ENCODE results near the gene MAD1L1.
A peak's percentile ranks its signal among the peaks of the same experiment; 100 is the strongest.

The MAD1L1 gene

DNA sequence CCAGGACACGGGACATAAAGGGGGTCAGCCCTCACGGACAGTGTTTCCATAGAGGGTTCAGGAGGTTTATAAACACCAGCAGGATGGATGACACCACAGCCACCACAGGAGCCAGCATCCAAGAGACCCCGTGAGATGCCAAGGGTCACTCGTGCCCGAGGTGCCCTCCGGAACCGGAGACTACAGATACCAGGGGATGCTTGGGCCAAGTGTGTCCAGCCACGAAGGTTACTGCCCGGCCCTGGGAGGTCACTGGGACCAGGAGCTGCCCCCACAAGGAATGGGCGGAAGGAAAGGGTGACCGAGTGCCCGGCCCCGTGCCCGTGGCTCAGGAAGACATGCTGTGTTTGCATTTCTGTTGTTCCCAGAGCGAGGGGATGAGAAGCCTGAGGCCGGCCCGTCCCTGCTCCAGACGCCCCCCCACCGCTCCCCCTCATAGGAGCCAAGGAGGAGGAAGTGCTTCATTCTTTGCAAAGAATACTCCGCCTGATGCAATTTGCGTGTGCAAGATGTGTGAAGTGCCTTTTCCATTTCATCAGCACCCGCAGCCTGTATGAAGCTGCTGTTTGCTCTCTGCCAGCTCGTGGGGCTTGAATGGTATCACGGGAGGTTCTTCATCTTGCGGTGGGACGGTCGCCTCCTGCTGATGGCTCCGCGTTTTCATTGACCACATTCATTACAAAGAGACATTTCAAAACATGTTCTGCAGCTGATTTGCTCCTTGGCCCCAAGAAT lies 386.2 kb downstream of the MAD1L1 start:
- Histone ChIP-seq H2AFZ (ENCODE audit: low read depth, low read length) (no peak overlapping the region), H3K23ac (ENCODE audit: low read length in 2 of 2) (no peak overlapping the region), H3K4me2 (ENCODE audit: low read length, poor library complexity, severe bottlenecking) (no peak overlapping the region), H3K27ac (ENCODE audit: low read length, poor library complexity, severe bottlenecking) (no peak overlapping the region), H2BK120ac (ENCODE audit: low read depth, low read length) (no peak overlapping the region), H3K27me3 (ENCODE audit: control insufficient read depth in 1 of 2, insufficient read depth in 1 of 2, low read length in 2 of 2) (no peaks in the 10 kb centered on the region), H3K4me1 (ENCODE audit: control insufficient read depth, insufficient read depth, low read depth, low read length) (peaks cover 20% of the 10 kb centered on the region), H2BK5ac (ENCODE audit: low read depth, low read length, poor library complexity, severe bottlenecking) (no peak overlapping the region), H2BK12ac (ENCODE audit: low read length in 2 of 2) (no peak overlapping the region), H3K14ac (ENCODE audit: low read length in 2 of 2) (no peak overlapping the region), H4K8ac (ENCODE audit: low read length) (no peak overlapping the region), H3K9me3 (ENCODE audit: control insufficient read depth, low read length) (no peaks in the 10 kb centered on the region), H2BK15ac (ENCODE audit: low read depth, poor library complexity, severe bottlenecking) (no peak overlapping the region), H3K79me1 (replicated peaks; ENCODE audit: low read length, poor library complexity, severe bottlenecking) (peaks cover 5% of the 10 kb centered on the region), H4K91ac (ENCODE audit: low read length) (no peak overlapping the region), H3K4ac (ENCODE audit: low read depth in 1 of 2, low read length in 2 of 2) (no peak overlapping the region), H3K36me3 (ENCODE audit: control insufficient read depth in 1 of 2, insufficient read depth in 2 of 2, low read depth in 1 of 2, low read length in 2 of 2) (peaks cover 0 to 31% of the 10 kb centered on the region in 2 experiments), H2AK5ac (ENCODE audit: low read length, severe bottlenecking) (no peak overlapping the region), H3K9ac (ENCODE audit: low read length) (no peak overlapping the region), H3K4me3 (ENCODE audit: insufficient read depth in 1 of 2, low read depth in 1 of 2, low read length in 2 of 2) (no peak overlapping the region), H3K18ac (ENCODE audit: low read depth in 1 of 2, low read length in 2 of 2) (no peak overlapping the region)
- no peak for DNase-seq
- WGBS, result 94% methylated on average over 27 of the region's 29 CpGs

DNA sequence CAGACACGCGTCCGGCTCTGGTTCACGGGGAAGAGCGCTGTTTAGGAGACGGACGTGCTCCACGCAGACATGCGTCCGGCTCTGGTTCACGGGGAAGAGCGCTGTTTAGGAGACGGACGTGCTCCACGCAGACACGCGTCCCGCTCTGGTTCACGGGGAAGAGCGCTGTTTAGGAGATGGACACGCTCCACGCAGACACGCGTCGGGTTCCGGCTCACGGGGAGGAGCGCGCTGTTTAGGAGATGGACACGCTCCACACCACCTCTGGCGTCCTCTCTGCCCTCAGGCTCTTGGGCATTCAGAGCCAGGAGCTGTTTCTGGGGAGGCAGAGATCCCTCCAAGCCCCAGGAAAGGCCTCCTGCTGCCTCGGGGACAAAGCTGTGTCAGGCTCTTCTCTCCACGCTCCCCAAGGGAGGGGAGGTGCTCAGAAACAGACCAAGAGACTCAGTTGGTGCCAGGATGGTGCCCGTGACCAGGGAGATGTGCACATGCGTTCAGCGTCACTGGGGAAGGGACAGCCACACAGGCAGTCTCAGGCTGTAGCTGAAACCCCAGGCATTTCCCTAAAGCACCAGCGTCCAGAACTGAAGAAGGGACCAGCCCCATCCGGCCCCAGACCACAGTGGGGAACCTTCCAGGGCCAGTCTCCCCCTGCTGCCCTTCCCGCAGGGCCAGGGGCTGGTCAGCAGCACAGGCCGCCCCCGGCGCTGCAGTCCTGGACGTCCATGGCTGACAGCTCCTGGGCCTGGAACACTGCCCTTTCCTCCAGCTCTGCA lies 387.0 kb downstream of the MAD1L1 start:
- Histone ChIP-seq H3K27ac (ENCODE audit: low read length, poor library complexity, severe bottlenecking) (no peak overlapping the region), H3K79me1 (replicated peaks; ENCODE audit: low read length, poor library complexity, severe bottlenecking) (peaks cover 5% of the 10 kb centered on the region), H3K27me3 (ENCODE audit: control insufficient read depth in 1 of 2, insufficient read depth in 1 of 2, low read length in 2 of 2) (no peaks in the 10 kb centered on the region), H3K18ac (ENCODE audit: low read depth in 1 of 2, low read length in 2 of 2) (no peak overlapping the region), H3K4me1 (ENCODE audit: control insufficient read depth, insufficient read depth, low read depth, low read length) (peaks cover 20% of the 10 kb centered on the region), H2BK15ac (ENCODE audit: low read depth, poor library complexity, severe bottlenecking) (no peak overlapping the region), H3K4me3 (ENCODE audit: insufficient read depth in 1 of 2, low read depth in 1 of 2, low read length in 2 of 2) (no peak overlapping the region), H3K4me2 (ENCODE audit: low read length, poor library complexity, severe bottlenecking) (no peak overlapping the region), H3K9me3 (ENCODE audit: control insufficient read depth, low read length) (no peaks in the 10 kb centered on the region), H2BK120ac (ENCODE audit: low read depth, low read length) (no peak overlapping the region), H2BK5ac (ENCODE audit: low read depth, low read length, poor library complexity, severe bottlenecking) (no peak overlapping the region), H3K14ac (ENCODE audit: low read length in 2 of 2) (no peak overlapping the region), H2AFZ (ENCODE audit: low read depth, low read length) (no peak overlapping the region), H2AK5ac (ENCODE audit: low read length, severe bottlenecking) (no peak overlapping the region), H4K91ac (ENCODE audit: low read length) (no peak overlapping the region), H2BK12ac (ENCODE audit: low read length in 2 of 2) (no peak overlapping the region), H3K23ac (ENCODE audit: low read length in 2 of 2) (no peak overlapping the region), H4K8ac (ENCODE audit: low read length) (no peak overlapping the region), H3K36me3 (ENCODE audit: control insufficient read depth in 1 of 2, insufficient read depth in 2 of 2, low read depth in 1 of 2, low read length in 2 of 2) (peaks cover 0 to 34% of the 10 kb centered on the region in 2 experiments), H3K4ac (ENCODE audit: low read depth in 1 of 2, low read length in 2 of 2) (no peak overlapping the region), H3K9ac (ENCODE audit: low read length) (no peak overlapping the region)
- no peak for DNase-seq
- WGBS, result 93% methylated on average over 42 of the region's 43 CpGs

DNA sequence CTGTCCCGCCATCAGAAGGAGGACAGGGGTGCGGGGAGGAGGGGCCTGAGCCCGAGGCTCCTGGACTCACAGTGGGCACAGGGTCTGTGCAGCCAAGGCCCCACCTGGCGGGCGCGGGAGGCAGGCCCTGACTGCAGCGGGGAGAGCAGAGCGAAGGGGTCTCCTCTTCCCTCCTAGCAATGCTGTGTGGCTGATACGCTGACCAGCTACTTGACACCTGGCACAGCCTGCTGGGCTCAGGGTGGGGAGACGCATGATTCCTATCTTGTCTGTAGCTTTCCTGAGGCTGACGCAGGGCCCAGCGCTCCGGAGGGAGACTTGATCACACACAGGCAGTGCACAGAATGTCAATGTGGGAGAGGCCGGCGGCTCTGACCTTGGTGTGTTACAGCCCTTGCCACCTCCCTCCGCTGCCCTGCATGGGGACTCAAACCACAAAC lies 387.8 kb downstream of the MAD1L1 start:
- 93% methylated on average over 16 of the region's 16 CpGs for WGBS
- no peak overlapping the region for H2AK5ac ChIP-seq (ENCODE audit: low read length, severe bottlenecking)
- H3K9me3 ChIP-seq (ENCODE audit: control insufficient read depth, low read length), result no peaks in the 10 kb centered on the region
- H3K79me1 ChIP-seq (replicated peaks; ENCODE audit: low read length, poor library complexity, severe bottlenecking), result peaks cover 5% of the 10 kb centered on the region
- no peak for DNase-seq
- H3K23ac ChIP-seq (ENCODE audit: low read length in 2 of 2), result no peak overlapping the region
- H3K18ac ChIP-seq (ENCODE audit: low read depth in 1 of 2, low read length in 2 of 2), result no peak overlapping the region
- no peak overlapping the region for H2AFZ ChIP-seq (ENCODE audit: low read depth, low read length)
- no peak overlapping the region for H3K27ac ChIP-seq (ENCODE audit: low read length, poor library complexity, severe bottlenecking)
- no peak overlapping the region for H3K9ac ChIP-seq (ENCODE audit: low read length)
- H2BK5ac ChIP-seq (ENCODE audit: low read depth, low read length, poor library complexity, severe bottlenecking), result no peak overlapping the region
- no peak overlapping the region for H3K4me2 ChIP-seq (ENCODE audit: low read length, poor library complexity, severe bottlenecking)
- no peaks in the 10 kb centered on the region for H3K27me3 ChIP-seq (ENCODE audit: control insufficient read depth in 1 of 2, insufficient read depth in 1 of 2, low read length in 2 of 2)
- peaks cover 20% of the 10 kb centered on the region for H3K4me1 ChIP-seq (ENCODE audit: control insufficient read depth, insufficient read depth, low read depth, low read length)
- H4K91ac ChIP-seq (ENCODE audit: low read length), result peak overlapping the region; percentile 74
- no peak overlapping the region for H3K14ac ChIP-seq (ENCODE audit: low read length in 2 of 2)
- no peak overlapping the region for H2BK12ac ChIP-seq (ENCODE audit: low read length in 2 of 2)
- H3K4me3 ChIP-seq (ENCODE audit: insufficient read depth in 1 of 2, low read depth in 1 of 2, low read length in 2 of 2), result no peak overlapping the region
- H4K8ac ChIP-seq (ENCODE audit: low read length), result no peak overlapping the region
- no peak overlapping the region for H2BK120ac ChIP-seq (ENCODE audit: low read depth, low read length)
- H3K4ac ChIP-seq (ENCODE audit: low read depth in 1 of 2, low read length in 2 of 2), result no peak overlapping the region
- peaks cover 0 to 34% of the 10 kb centered on the region in 2 experiments for H3K36me3 ChIP-seq (ENCODE audit: control insufficient read depth in 1 of 2, insufficient read depth in 2 of 2, low read depth in 1 of 2, low read length in 2 of 2)
- no peak overlapping the region for H2BK15ac ChIP-seq (ENCODE audit: low read depth, poor library complexity, severe bottlenecking)

DNA sequence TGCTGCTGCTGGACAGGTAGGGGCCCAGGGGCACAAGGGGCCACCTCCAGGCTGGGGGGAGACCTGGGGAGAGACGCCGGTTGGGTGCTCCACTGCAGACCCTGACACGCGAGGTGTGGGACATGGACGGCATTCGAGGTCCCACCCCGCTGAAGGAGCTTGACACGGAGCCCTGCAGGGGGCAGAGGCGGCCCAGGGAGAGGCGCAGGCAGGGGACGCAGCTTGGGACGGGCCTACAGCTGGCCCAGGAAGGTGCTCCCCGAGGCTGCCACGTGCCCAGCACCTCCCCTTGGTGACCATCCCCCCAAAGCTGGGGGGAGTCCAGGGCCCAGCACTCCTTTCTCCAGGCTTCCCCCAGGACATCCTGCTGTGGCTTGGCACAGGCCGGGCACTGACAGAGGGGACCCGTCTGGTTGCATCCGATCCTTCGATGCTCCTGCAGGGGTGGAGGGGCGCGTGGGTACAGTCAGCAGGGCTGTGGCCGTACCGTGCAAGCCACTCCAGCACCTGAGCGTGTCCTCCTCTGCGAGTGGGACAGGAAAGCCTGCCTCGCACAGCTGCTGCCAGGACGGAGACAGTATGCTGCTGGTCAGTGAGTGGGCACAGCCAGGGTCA lies 388.3 kb downstream of the MAD1L1 start:
- Histone ChIP-seq H2AK5ac (ENCODE audit: low read length, severe bottlenecking) (no peak overlapping the region), H4K91ac (ENCODE audit: low read length) (no peak overlapping the region), H3K9ac (ENCODE audit: low read length) (no peak overlapping the region), H3K36me3 (ENCODE audit: control insufficient read depth in 1 of 2, insufficient read depth in 2 of 2, low read depth in 1 of 2, low read length in 2 of 2) (peaks cover 0 to 34% of the 10 kb centered on the region in 2 experiments), H2BK120ac (ENCODE audit: low read depth, low read length) (no peak overlapping the region), H2BK5ac (ENCODE audit: low read depth, low read length, poor library complexity, severe bottlenecking) (no peak overlapping the region), H2BK15ac (ENCODE audit: low read depth, poor library complexity, severe bottlenecking) (no peak overlapping the region), H3K4ac (ENCODE audit: low read depth in 1 of 2, low read length in 2 of 2) (peak overlapping the region in 1 of 2 experiments; percentile 25), H3K27me3 (ENCODE audit: control insufficient read depth in 1 of 2, insufficient read depth in 1 of 2, low read length in 2 of 2) (no peaks in the 10 kb centered on the region), H3K18ac (ENCODE audit: low read depth in 1 of 2, low read length in 2 of 2) (no peak overlapping the region), H3K27ac (ENCODE audit: low read length, poor library complexity, severe bottlenecking) (no peak overlapping the region), H3K4me2 (ENCODE audit: low read length, poor library complexity, severe bottlenecking) (no peak overlapping the region), H2AFZ (ENCODE audit: low read depth, low read length) (no peak overlapping the region), H3K4me1 (ENCODE audit: control insufficient read depth, insufficient read depth, low read depth, low read length) (peaks cover 20% of the 10 kb centered on the region), H3K79me1 (replicated peaks; ENCODE audit: low read length, poor library complexity, severe bottlenecking) (peaks cover 5% of the 10 kb centered on the region), H4K8ac (ENCODE audit: low read length) (no peak overlapping the region), H2BK12ac (ENCODE audit: low read length in 2 of 2) (peak overlapping the region in 1 of 2 experiments; percentile 17), H3K4me3 (ENCODE audit: insufficient read depth in 1 of 2, low read depth in 1 of 2, low read length in 2 of 2) (no peak overlapping the region), H3K14ac (ENCODE audit: low read length in 2 of 2) (no peak overlapping the region), H3K23ac (ENCODE audit: low read length in 2 of 2) (no peak overlapping the region), H3K9me3 (ENCODE audit: control insufficient read depth, low read length) (no peaks in the 10 kb centered on the region)
- 96% methylated on average over 26 of the region's 26 CpGs for WGBS
- DNase-seq, result no peak

Measured in mesenchymal stem cell (in vitro differentiated cells and primary cell).